GM12878 (cell line): ENCODE results near the gene GPRC5D. TPM values are rescaled to one million over a fixed set of nuclear protein-coding genes. Genes with fewer than 3 reads are reported as not detected.

ENCODE experiments used
- ATAC-seq: fragments of 200-7000 bp; cut with Tn5 transposase; 3 replicates; pipeline ENCODE4 v1.9.1; 2020; ENCODE audit warnings: mild to moderate bottlenecking, moderate library complexity
- BruUV-seq: library from RNA; stranded (reverse); fragments of 400-500 nt; replicated peaks from 2 replicates; lab custom pipeline; 2021; lab: Mats Ljungman, UMichigan
- CTCF ChIA-PET: fragments of 300-600 bp; sonication (Branson Sonifier 250); formaldehyde crosslinking; extraction: SDS; loops from one replicate; lab custom pipeline; 2021; ENCODE audit warnings: inconsistent platforms; lab: Yijun Ruan, JAX
- POLR2A ChIA-PET: fragments of 350-600 bp; formaldehyde crosslinking; extraction: SDS; loops from one replicate; lab custom pipeline; 2021; ENCODE audit warnings: inconsistent platforms; lab: Charles Lee
- RAD21 ChIA-PET: fragments of 300-600 bp; sonication (Branson Sonifier 250); formaldehyde crosslinking; loops from one replicate; lab custom pipeline; 2023; ENCODE audit warnings: antibody characterized with exemption; ENCODE audit not compliant: unreplicated experiment; lab: Charles Lee
- SMC1A ChIA-PET: fragments of 300-600 bp; sonication (Branson Sonifier 250); formaldehyde crosslinking; loops from one replicate; lab custom pipeline; 2023; ENCODE audit not compliant: unreplicated experiment, uncharacterized antibody; lab: Charles Lee
- DNase-seq: peaks from one replicate; pipeline ENCODE4 v3.0.0-alpha.2; 2011; ENCODE audit warnings: low read depth, low spot score
- FAIRE-seq: peaks from 3 replicates; lab custom pipeline; 2011; peaks lifted over from hg19 to GRCh38; lab: Jason Lieb, UNC
- H2AFZ ChIP-seq: 2 replicates; pipeline ENCODE4 v1.6.0; 2011; ENCODE audit warnings: low read depth, low read length, control low read depth; ENCODE audit not compliant: control insufficient read depth
- H3K27ac ChIP-seq: 2 replicates; pipeline ENCODE4 v1.5.1; 2011; ENCODE audit warnings: control low read depth; ENCODE audit not compliant: control insufficient read depth, insufficient read depth
- H3K27me3 ChIP-seq, 2 experiments: replicated peaks in 1 of 2; 2 replicates each; pipeline versions ENCODE4 v1.6.0 to v1.6.1; 2011; ENCODE audit warnings: low read length in 1 of 2; ENCODE audit not compliant: control insufficient read depth in 2 of 2, insufficient read depth in 2 of 2
- H3K36me3 ChIP-seq, 2 experiments: 2 replicates each; pipeline ENCODE4 v1.5.1; 2011; ENCODE audit warnings: low read length in 1 of 2; ENCODE audit not compliant: control insufficient read depth in 2 of 2, insufficient read depth in 2 of 2
- H3K4me1 ChIP-seq: 2 replicates; pipeline ENCODE4 v1.6.1; 2011; ENCODE audit warnings: mild to moderate bottlenecking, low read length, moderate library complexity, mixed read lengths; ENCODE audit not compliant: control insufficient read depth, insufficient read depth
- H3K4me2 ChIP-seq: 2 replicates; pipeline ENCODE4 v1.6.0; 2011; ENCODE audit warnings: control low read depth; ENCODE audit not compliant: control insufficient read depth, insufficient read depth
- H3K4me3 ChIP-seq: fragments of 200-600 bp; sonication (generic); 2 replicates; pipeline ENCODE4 v1.5.1; 2016
- H3K79me2 ChIP-seq: 2 replicates; pipeline ENCODE4 v1.6.0; 2011; ENCODE audit warnings: low read length; ENCODE audit not compliant: control insufficient read depth, insufficient read depth
- H3K9ac ChIP-seq: 2 replicates; pipeline ENCODE4 v1.8.0; 2011; ENCODE audit warnings: low read length, control low read depth, mixed read lengths; ENCODE audit not compliant: control insufficient read depth, insufficient read depth
- H3K9me3 ChIP-seq: replicated peaks from 3 replicates; pipeline ENCODE4 v1.5.1; 2011; ENCODE audit warnings: mild to moderate bottlenecking, low read length; ENCODE audit not compliant: control insufficient read depth, insufficient read depth
- H4K20me1 ChIP-seq: 2 replicates; pipeline ENCODE4 v1.6.0; 2011; ENCODE audit not compliant: control insufficient read depth, insufficient read depth
- BACH1 ChIP-seq: fragments of 450-650 bp; IDR thresholded peaks from 2 replicates; pipeline ENCODE4 v1.6.1; 2017; ENCODE audit warnings: mild to moderate bottlenecking, borderline replicate concordance
- CUX1 ChIP-seq: IDR thresholded peaks from 2 replicates; pipeline ENCODE4 v1.6.1; 2012; ENCODE audit warnings: improper control_type of control experiment, low read depth, low read length; ENCODE audit not compliant: insufficient replicate concordance
- EP300 ChIP-seq, 2 experiments: fragments of 150-350 bp in 1 of 2; IDR thresholded peaks; 2 replicates each; pipeline ENCODE4 v1.6.1; 2011 to 2012; ENCODE audit warnings: low read depth in 2 of 2, low read length in 2 of 2, borderline replicate concordance in 1 of 2, improper control_type of control experiment in 1 of 2, inconsistent platforms in 1 of 2; ENCODE audit not compliant: control insufficient read depth in 1 of 2
- IRF5 ChIP-seq: fragments of 450-650 bp; IDR thresholded peaks from 2 replicates; pipeline ENCODE4 v1.6.1; 2017; ENCODE audit warnings: borderline replicate concordance
- MAX ChIP-seq: IDR thresholded peaks from 2 replicates; pipeline ENCODE4 v1.6.1; 2012; ENCODE audit warnings: low read depth, low read length, improper control_type of control experiment
- NBN ChIP-seq: fragments of 450-650 bp; IDR thresholded peaks from 2 replicates; pipeline ENCODE4 v1.6.1; 2016
- NR2C1 ChIP-seq: fragments of 450-650 bp; IDR thresholded peaks from 2 replicates; pipeline ENCODE4 v1.6.1; 2017; ENCODE audit warnings: antibody characterized with exemption, mild to moderate bottlenecking, moderate library complexity
- SIN3A ChIP-seq: IDR thresholded peaks from 2 replicates; pipeline ENCODE4 v1.6.1; 2012; ENCODE audit warnings: low read depth, low read length, improper control_type of control experiment
- SUPT20H ChIP-seq: IDR thresholded peaks from 2 replicates; pipeline ENCODE4 v1.6.1; 2011; ENCODE audit warnings: low read depth, mild to moderate bottlenecking, low read length, moderate library complexity, borderline replicate concordance; ENCODE audit not compliant: control insufficient read depth
- TCF12 ChIP-seq: IDR thresholded peaks from 2 replicates; pipeline ENCODE4 v1.6.1; 2011; ENCODE audit warnings: low read depth, mild to moderate bottlenecking, low read length
- ZNF24 ChIP-seq: fragments of 450-650 bp; IDR thresholded peaks from 2 replicates; pipeline ENCODE4 v1.6.1; 2017; ENCODE audit warnings: antibody characterized with exemption, mild to moderate bottlenecking
- ZNF622 ChIP-seq: fragments of 450-650 bp; IDR thresholded peaks from 2 replicates; pipeline ENCODE4 v1.6.1; 2017; ENCODE audit warnings: mild to moderate bottlenecking, inconsistent platforms
- ZNF687 ChIP-seq: fragments of 450-650 bp; IDR thresholded peaks from 2 replicates; pipeline ENCODE4 v1.6.1; 2017; ENCODE audit warnings: mild to moderate bottlenecking, moderate library complexity
- WGBS: methylation state at CpG from one replicate; pipeline ENCODE4 v1.1.6; 2016; ENCODE audit warnings: low lambda C conversion rate; ENCODE audit not compliant: insufficient replicate concordance, insufficient coverage; ENCODE audit errors: missing lambda C conversion rate; 5-methylcytosine and 5-hydroxymethylcytosine counted together
- in situ Hi-C: fragments of 300-500 bp; cut with MboI; formaldehyde crosslinking; loops from 9 replicates; pipeline ENCODE4 v1.14.3; 2018; ENCODE audit warnings: mixed read lengths
- intact Hi-C: fragments of 100-400 bp; cut with micrococcal nuclease; formaldehyde crosslinking; loops from one replicate; pipeline ENCODE4 v1.14.2; 2022; ENCODE audit not compliant: unreplicated experiment
- polyA plus RNA-seq, 11 experiments: library from polyadenylated mRNA; depleted of rRNA in 4 of 11; unstranded in 6 of 11; stranded (reverse) in 5 of 11; fragments of >200 nt; fragmentation: Nextera tagmentation in 4 of 11; fragmentation: Illumina TruSeq in 1 of 11; extraction: Ambion mirVana in 4 of 11; extraction: Trizol in 1 of 11; gene quantifications; 1 replicate in 1 of 11; 2 replicates in 10 of 11; pipeline versions ENCODE4 v1.2.1 to v1.2.3, GENCODE V29; 2011 to 2016; ENCODE audit warnings: inconsistent platforms in 2 of 11, missing spikeins in 2 of 11, low read depth in 1 of 11
- total RNA-seq, 4 experiments: library from RNA; depleted of rRNA in 3 of 4; stranded (reverse); fragments of >200 nt in 3 of 4; fragmentation: Illumina TruSeq in 1 of 4; extraction: Trizol in 1 of 4; gene quantifications; 2 replicates each; pipeline versions ENCODE4 v1.2.1 to v1.2.3, GENCODE V29; 2013 to 2021

Gene GPRC5D
- total and polyA plus RNA-seq, 10 of the 15 experiments (the other 5 are each of a cell fraction or from before 2014, with no cell fraction given), result 0.18 to 0.90 (median 0.37) TPM; not detected in 3

GRCh38 chr12:12986775-12987331, 34.9 kb upstream of the GPRC5D start:
- BruUV-seq, result no TSS peak
- DNase-seq (no peak), FAIRE-seq (no peak), ATAC-seq (no peak)
- no peak overlapping the region for H3K9ac ChIP-seq
- intact Hi-C loops, result loop anchor here (10.0 kb wide), 1 partner anchor 218 kb away; no protein-coding TSS in a partner anchor
- WGBS, result 70% methylated on average over 10 of the region's 10 CpGs
- H3K36me3 ChIP-seq, result no peaks in the 10 kb centered on the region
- H4K20me1 ChIP-seq, result no peaks in the 10 kb centered on the region; the same call in 1 of the 2 replicates
- H3K79me2 ChIP-seq, result no peaks in the 10 kb centered on the region
- no peaks in the 10 kb centered on the region for H3K9me3 ChIP-seq
- H2AFZ ChIP-seq, result no peak overlapping the region
- no peak overlapping the region for H3K4me3 ChIP-seq
- ChIA-PET RAD21 (no interaction called here), POLR2A (no interaction called here), SMC1A (interaction anchor here (3.0 kb wide), 1 partner anchor 226 kb away, joined by 9 read pairs; no protein-coding TSS in a partner anchor), CTCF (interaction anchor here (0.9 to 3.9 kb wide), 4 partner anchors 11 to 225 kb away, joined by 3 to 20 read pairs (median 6); no protein-coding TSS in a partner anchor)
- in situ Hi-C loops, result no loop called here
- H3K27ac ChIP-seq, result no peak overlapping the region
- no peak overlapping the region for H3K4me2 ChIP-seq
- peaks cover 2 to 7% of the 10 kb centered on the region in 2 experiments; a peak in 1 of 4 replicates for H3K27me3 ChIP-seq
- no peaks in the 10 kb centered on the region for H3K4me1 ChIP-seq
- TF ChIP-seq NBN (no peak), IRF5 (no peak), ZNF687 (no peak), SIN3A (no peak), TCF12 (no peak), NR2C1 (no peak), CUX1 (no peak), EP300 (IDR thresholded peaks at IDR 0.05; ENCODE audit: borderline replicate concordance in 1 of 2, control insufficient read depth in 1 of 2, low read depth in 2 of 2, low read length in 2 of 2) (no peak), SUPT20H (no peak), BACH1 (no peak), ZNF24 (no peak), MAX (no peak), ZNF622 (no peak)
